Measurements from ENCODE around the gene KRT4. TPM values are rescaled to one million over a fixed set of nuclear protein-coding genes. Genes with fewer than 3 reads are reported as not detected.

Gene KRT4
- total RNA-seq, 4 donors from 2014 or later, result 0.29 TPM; not detected in 3

DNA sequence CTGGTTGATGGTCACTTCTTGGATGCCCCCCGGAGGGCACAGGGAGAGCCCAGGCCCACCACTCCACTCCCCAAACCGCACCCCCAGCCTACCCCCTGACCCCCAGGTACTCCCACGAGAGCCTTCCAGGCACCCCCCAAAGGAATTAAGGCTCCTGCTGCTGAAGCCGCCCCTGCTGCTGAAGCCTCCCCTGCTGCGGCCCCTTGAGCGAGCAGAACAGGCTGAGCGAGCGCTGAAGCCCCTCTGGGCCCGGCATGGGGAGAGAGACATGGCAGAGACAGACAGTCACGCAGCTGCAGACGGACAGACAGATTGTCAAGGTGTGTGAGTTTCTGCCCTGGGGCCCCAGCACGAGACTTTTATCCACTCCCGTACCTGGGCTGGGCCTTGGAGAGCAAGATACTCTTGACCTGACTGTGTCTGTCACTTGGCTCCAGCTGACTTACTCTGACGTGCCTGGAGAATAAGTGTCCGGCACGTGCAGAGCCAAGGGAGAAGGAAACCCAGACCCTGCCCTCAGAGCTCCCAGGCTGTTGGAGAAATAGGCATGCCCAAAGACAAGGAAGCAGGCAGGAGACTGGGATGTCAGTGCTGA lies 34.8 kb upstream of the KRT4 start, which contains the start of gene KRT78:
KRT78 (minus strand) TSS at position 334 of the 595 bp plus-strand sequence; CDS start at position 270, 64 bp downstream.
- DNase-seq, result peak; percentile 74 to 76
- H3K27ac ChIP-seq, result peak within 1 kb of the TSS in 2 of 3 donors; percentile 9 to 36
- WGBS, 2 donors, result 40 to 52% methylated on average over 10 to 13 of the region's 16 CpGs
- H3K9me3 ChIP-seq, result no peaks in the 10 kb centered on the region
- no peak within 1 kb of the TSS for H3K4me3 ChIP-seq (replicated peaks in 1 of 3)
- TF ChIP-seq CTCF (IDR thresholded peaks at IDR 0.05) (no peak), POLR2A (IDR thresholded peaks at IDR 0.05) (no peak)
- H3K36me3 ChIP-seq, result no peaks in the 10 kb centered on the region
- H3K4me1 ChIP-seq, result peaks cover 13 to 25% of the 10 kb centered on the region in 2 donors
- intact Hi-C loops (cut with DNase I), result loop anchor here (10.0 kb wide), 1 partner anchor 74 kb away; the partner anchor contains the start of gene KRT76
- H3K27me3 ChIP-seq, result no peaks in the 10 kb centered on the region

DNA sequence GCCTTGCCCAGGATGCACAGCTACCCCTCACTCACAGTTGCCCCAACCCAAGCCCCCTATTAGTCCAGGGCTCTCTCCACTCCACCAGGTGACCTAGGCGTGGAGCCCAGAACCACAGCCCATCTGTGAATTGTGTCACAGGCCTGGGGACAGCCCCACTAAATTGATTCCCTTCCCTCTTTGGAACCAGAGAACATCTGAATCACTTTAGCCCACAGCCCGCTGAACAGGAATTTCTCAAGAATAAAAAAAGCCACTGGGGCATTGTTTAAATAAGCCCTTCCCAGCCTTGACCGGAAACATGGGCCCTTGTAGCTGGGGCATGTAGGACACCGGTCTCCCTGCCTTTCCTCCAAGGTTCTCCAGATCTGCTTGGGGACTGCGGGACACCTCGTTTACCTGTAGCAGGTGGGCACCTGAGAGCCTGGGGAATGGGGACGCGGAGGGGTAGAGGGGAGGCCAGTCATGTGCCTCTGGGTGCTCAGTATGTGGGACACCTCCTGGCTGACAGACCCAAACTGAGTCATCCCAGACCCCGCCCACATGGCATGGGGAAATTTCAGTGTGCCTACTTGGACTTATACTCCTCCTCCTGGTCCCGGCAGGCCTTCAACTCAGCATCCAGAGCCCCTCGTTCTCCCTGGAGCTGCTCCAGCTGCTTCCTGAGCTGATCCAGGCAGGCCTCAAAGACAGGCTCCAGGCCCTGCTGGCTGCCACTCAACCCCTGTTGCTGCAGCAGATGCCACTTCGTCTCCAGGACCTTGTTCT lies 33.6 kb upstream of the KRT4 start:
- Histone ChIP-seq H3K4me3 (replicated peaks in 1 of 3) (no peak overlapping the region), H3K27ac (peak overlapping the region in 2 of 3 donors; percentile 9 to 22), H3K27me3 (no peaks in the 10 kb centered on the region), H3K4me1 (peaks cover 13 to 25% of the 10 kb centered on the region in 2 donors), H3K9me3 (no peaks in the 10 kb centered on the region), H3K36me3 (no peaks in the 10 kb centered on the region)
- intact Hi-C loops (cut with DNase I), result loop anchor here (10.0 kb wide), 1 partner anchor 73 kb away; the partner anchor contains the start of gene KRT76
- no peak for TF ChIP-seq CTCF (IDR thresholded peaks at IDR 0.05)
- TF ChIP-seq POLR2A (IDR thresholded peaks at IDR 0.05), result no peak
- 44 to 52% methylated on average over 6 to 7 of the region's 12 CpGs for WGBS, 2 donors
- peak; percentile 54 to 60 for DNase-seq

DNA sequence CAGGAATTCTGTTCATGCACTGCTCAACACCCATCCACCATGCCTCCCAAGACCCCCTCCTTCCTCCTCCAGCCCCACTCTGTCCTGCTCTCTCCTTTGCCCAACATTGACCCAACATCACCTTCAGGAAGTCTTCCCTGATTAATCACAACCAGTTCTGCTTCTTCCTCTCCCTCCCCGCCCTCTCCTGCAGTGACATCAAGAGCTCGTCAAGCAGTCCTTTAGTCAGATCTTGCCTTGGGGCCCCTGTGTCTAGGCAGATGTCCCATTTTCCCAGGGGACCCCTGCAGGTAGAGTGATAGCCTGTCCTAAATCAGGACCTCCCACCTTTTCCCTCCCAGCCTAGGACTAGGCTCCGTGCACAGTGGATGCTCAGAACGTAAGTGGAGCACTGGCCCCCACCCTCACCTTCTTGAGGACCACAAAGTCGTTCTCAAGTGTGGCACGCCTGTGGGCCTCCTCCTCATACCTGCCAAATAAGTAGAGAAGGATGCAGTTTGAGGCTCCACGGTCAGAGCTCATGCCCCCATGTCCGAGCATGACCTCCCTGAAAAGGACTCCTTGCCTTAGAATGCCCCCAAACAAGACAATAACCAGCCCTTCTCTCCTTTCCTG lies 32.5 kb upstream of the KRT4 start:
- Histone ChIP-seq H3K36me3 (no peaks in the 10 kb centered on the region), H3K4me3 (replicated peaks in 1 of 3) (no peak overlapping the region), H3K4me1 (peaks cover 13 to 25% of the 10 kb centered on the region in 2 donors), H3K27me3 (no peaks in the 10 kb centered on the region), H3K9me3 (no peaks in the 10 kb centered on the region), H3K27ac (no peak overlapping the region)
- DNase-seq, result no peak
- 80 to 84% methylated on average over 8 of the region's 8 CpGs for WGBS, 2 donors
- no peak for TF ChIP-seq CTCF (IDR thresholded peaks at IDR 0.05)
- no peak for TF ChIP-seq POLR2A (IDR thresholded peaks at IDR 0.05)
- intact Hi-C loops (cut with DNase I), result loop anchor here (10.0 kb wide), 1 partner anchor 72 kb away; the partner anchor contains the start of gene KRT76

DNA sequence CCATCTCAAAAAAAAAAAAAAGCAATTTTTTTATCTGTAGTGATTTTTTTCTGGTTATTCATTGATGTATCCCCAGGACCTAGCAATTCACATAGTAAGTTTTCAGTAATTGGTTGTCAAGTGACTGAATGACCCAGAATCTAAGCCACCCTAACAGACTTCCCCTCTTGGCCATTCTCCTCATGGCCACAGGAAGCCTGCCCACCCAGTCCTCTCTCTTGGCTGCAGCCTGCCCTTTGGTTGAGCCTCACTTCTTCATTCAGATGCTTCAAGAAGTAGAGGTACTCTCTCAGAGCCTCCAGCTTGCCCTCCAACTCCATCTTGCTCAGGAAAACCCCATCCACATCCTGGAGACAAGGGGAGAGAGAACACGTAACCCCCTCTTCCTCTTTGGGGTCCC lies 32.0 kb upstream of the KRT4 start:
- no peak overlapping the region for H3K27ac ChIP-seq
- no peak overlapping the region for H3K4me3 ChIP-seq (replicated peaks in 1 of 3)
- DNase-seq, result no peak
- WGBS, 2 donors, result 90 to 94% methylated on average over 1 of the region's 1 CpG
- peaks cover 13 to 25% of the 10 kb centered on the region in 2 donors for H3K4me1 ChIP-seq
- no peak for TF ChIP-seq POLR2A (IDR thresholded peaks at IDR 0.05)
- no peak for TF ChIP-seq CTCF (IDR thresholded peaks at IDR 0.05)
- no peaks in the 10 kb centered on the region for H3K27me3 ChIP-seq
- intact Hi-C loops (cut with DNase I), result loop anchor here (10.0 kb wide), 1 partner anchor 71 kb away; the partner anchor contains the start of gene KRT76
- no peaks in the 10 kb centered on the region for H3K36me3 ChIP-seq
- H3K9me3 ChIP-seq, result no peaks in the 10 kb centered on the region
